GM23338 (cell line): ENCODE measurements around the gene SOX13. TPM values are rescaled to one million over a fixed set of nuclear protein-coding genes. Genes with fewer than 3 reads are reported as not detected.

Experiments used
- ATAC-seq: fragments of 200-7000 bp; cut with Tn5 transposase; 3 replicates; pipeline ENCODE4 v1.9.1; 2020
- DNase-seq: peaks from one replicate; pipeline ENCODE4 v3.0.0-alpha.2; 2015; ENCODE audit warnings: low spot score
- H2AFZ ChIP-seq: fragments of 200-600 bp; sonication (generic); 2 replicates; pipeline ENCODE4 v1.8.0; 2016; ENCODE audit warnings: antibody characterized with exemption, mild to moderate bottlenecking, moderate library complexity
- H3F3A ChIP-seq: fragments of 200-600 bp; sonication (generic); replicated peaks from 2 replicates; pipeline ENCODE4 v1.8.0; 2017; ENCODE audit warnings: antibody characterized with exemption, mixed run types, low read depth
- H3K27ac ChIP-seq: fragments of 200-600 bp; sonication (generic); 2 replicates; pipeline ENCODE4 v1.6.1; 2016; ENCODE audit warnings: low read depth
- H3K27me3 ChIP-seq: fragments of 200-600 bp; sonication (generic); 2 replicates; pipeline ENCODE4 v1.8.0; 2016; ENCODE audit warnings: mild to moderate bottlenecking, mixed run types, moderate library complexity; ENCODE audit not compliant: insufficient read depth
- H3K36me3 ChIP-seq: fragments of 200-600 bp; sonication (generic); 2 replicates; pipeline ENCODE4 v1.8.0; 2016; ENCODE audit warnings: mild to moderate bottlenecking; ENCODE audit not compliant: insufficient read depth
- H3K4me1 ChIP-seq: fragments of 200-600 bp; sonication (generic); 2 replicates; pipeline ENCODE4 v1.8.0; 2016; ENCODE audit warnings: mild to moderate bottlenecking, moderate library complexity; ENCODE audit not compliant: insufficient read depth
- H3K4me2 ChIP-seq: fragments of 200-600 bp; sonication (generic); 2 replicates; pipeline ENCODE4 v1.7.1; 2017; ENCODE audit warnings: mixed run types
- H3K4me3 ChIP-seq: fragments of 200-600 bp; sonication (generic); 2 replicates; pipeline ENCODE4 v1.6.1; 2016; ENCODE audit warnings: mixed run types
- H3K79me2 ChIP-seq: fragments of 200-600 bp; sonication (generic); replicated peaks from 2 replicates; pipeline ENCODE4 v1.8.0; 2017; ENCODE audit warnings: mild to moderate bottlenecking; ENCODE audit not compliant: insufficient read depth
- H3K9me2 ChIP-seq: fragments of 200-600 bp; sonication (generic); 2 replicates; pipeline ENCODE4 v1.8.0; 2017; ENCODE audit not compliant: insufficient read depth
- H4K20me1 ChIP-seq: fragments of 200-600 bp; sonication (generic); replicated peaks from 2 replicates; pipeline ENCODE4 v1.8.0; 2017; ENCODE audit warnings: mild to moderate bottlenecking; ENCODE audit not compliant: insufficient read depth
- H3K27ac Mint-ChIP-seq: 2 replicates; pipeline ENCODE4 v1.8.0; 2020; ENCODE audit warnings: inconsistent platforms, mild to moderate bottlenecking, moderate library complexity, mixed read lengths
- H3K27me3 Mint-ChIP-seq: 3 replicates; pipeline ENCODE4 v1.8.0; 2022; ENCODE audit warnings: low read depth, mild to moderate bottlenecking, moderate library complexity, mixed read lengths, inconsistent platforms; ENCODE audit not compliant: insufficient read depth, poor library complexity
- H3K36me3 Mint-ChIP-seq: 3 replicates; pipeline ENCODE4 v1.8.0; 2021; ENCODE audit warnings: low read depth, mild to moderate bottlenecking, inconsistent platforms, moderate library complexity, mixed read lengths
- H3K4me1 Mint-ChIP-seq: 3 replicates; pipeline ENCODE4 v1.8.0; 2020; ENCODE audit warnings: mild to moderate bottlenecking, inconsistent platforms, mixed read lengths
- H3K4me3 Mint-ChIP-seq: 3 replicates; pipeline ENCODE4 v1.8.0; 2021; ENCODE audit warnings: moderate library complexity, mild to moderate bottlenecking, inconsistent platforms, mixed read lengths
- H3K9me3 Mint-ChIP-seq: 3 replicates; pipeline ENCODE4 v1.8.0; 2020; ENCODE audit warnings: moderate library complexity, mild to moderate bottlenecking, inconsistent platforms, mixed read lengths
- CTCF ChIP-seq, 2 experiments: fragments of 200-600 bp in 1 of 2; sonication (generic) in 1 of 2; conservative IDR thresholded peaks; 2 replicates each; pipeline versions ENCODE4 v1.5.1 to v1.6.1; 2016 to 2017; ENCODE audit warnings: antibody characterized with exemption in 2 of 2, low read depth in 2 of 2, mild to moderate bottlenecking in 2 of 2, moderate library complexity in 1 of 2
- NANOG ChIP-seq: IDR thresholded peaks from 2 replicates; pipeline ENCODE4 v1.6.1; 2016; ENCODE audit warnings: antibody characterized with exemption, borderline replicate concordance
- POLR2AphosphoS5 ChIP-seq: IDR thresholded peaks from 2 replicates; pipeline ENCODE4 v1.6.1; 2016; ENCODE audit warnings: antibody characterized with exemption, low read depth
- STAT1 ChIP-seq: IDR thresholded peaks from one replicate; pipeline ENCODE4 v1.6.1; 2016; ENCODE audit warnings: antibody characterized with exemption; ENCODE audit not compliant: unreplicated experiment
- ZNF114 ChIP-seq: fragments of 250-450 bp; sonication (Bioruptor Pico); IDR thresholded peaks from 2 replicates; pipeline ENCODE4 v1.5.0; 2020; ENCODE audit warnings: mild to moderate bottlenecking, moderate library complexity
- ZNF331 ChIP-seq: fragments of 250-450 bp; sonication (Bioruptor Pico); IDR thresholded peaks from 2 replicates; pipeline ENCODE4 v1.5.0; 2020; ENCODE audit warnings: low read depth, mild to moderate bottlenecking, moderate library complexity
- polyA plus RNA-seq: library from polyadenylated mRNA; unstranded; fragments of >200 nt; fragmentation: Nextera tagmentation; extraction: Ambion mirVana; gene quantifications from 2 replicates; pipeline ENCODE4 v1.2.1, GENCODE V29; 2016
- total RNA-seq: library from RNA; depleted of rRNA; stranded (reverse); fragments of >200 nt; shearing (Covaris generic); gene quantifications from 2 replicates; pipeline ENCODE4 v1.2.3, GENCODE V29; 2014
- TF ChIP-seq, protein P1 (sequence below): fragments of 250-450 bp; sonication (Bioruptor Pico); IDR thresholded peaks from 2 replicates; pipeline ENCODE4 v1.5.0; 2020; ENCODE audit warnings: mild to moderate bottlenecking, moderate library complexity

SOX13 gene
- total and polyA plus RNA-seq, 2 experiments from 2014 or later = 28.6 to 123 TPM

GRCh38 chr1:204110894-204111633 lies 38.1 kb downstream of the SOX13 start (continued):
- TF ChIP-seq CTCF (conservative IDR thresholded peaks at IDR 0.05; ENCODE audit: low read depth in 2 of 2) (no peak), NANOG (no peak), STAT1 (no peak), POLR2AphosphoS5 (no peak), ZNF114 (no peak)

- Histone ChIP-seq H3K27me3 (no peaks in the 10 kb centered on the region), H3K4me1 (peaks cover 49% of the 10 kb centered on the region), H3K36me3 (peaks cover 17% of the 10 kb centered on the region), H3K79me2 (peaks cover 73% of the 10 kb centered on the region), H3K27ac (peak overlapping the region; percentile 78), H4K20me1 (peaks cover 28% of the 10 kb centered on the region), H3K9me2 (no peaks in the 10 kb centered on the region), H3K4me2 (no peak overlapping the region), H3F3A (no peaks in the 10 kb centered on the region), H2AFZ (no peak overlapping the region), H3K4me3 (no peak overlapping the region)
- Mint-ChIP-seq H3K36me3 (peaks cover 47% of the 10 kb centered on the region), H3K27ac (peak overlapping the region; percentile 68), H3K27me3 (peaks cover 15% of the 10 kb centered on the region), H3K4me3 (no peak overlapping the region), H3K4me1 (peaks cover 45% of the 10 kb centered on the region), H3K9me3 (no peaks in the 10 kb centered on the region)
- ATAC-seq (peak; percentile 6), DNase-seq (no peak)
- TF ChIP-seq CTCF (conservative IDR thresholded peaks at IDR 0.05; ENCODE audit: low read depth in 2 of 2) = peak; percentile 35 to 49
- TF ChIP-seq, protein P1, sequence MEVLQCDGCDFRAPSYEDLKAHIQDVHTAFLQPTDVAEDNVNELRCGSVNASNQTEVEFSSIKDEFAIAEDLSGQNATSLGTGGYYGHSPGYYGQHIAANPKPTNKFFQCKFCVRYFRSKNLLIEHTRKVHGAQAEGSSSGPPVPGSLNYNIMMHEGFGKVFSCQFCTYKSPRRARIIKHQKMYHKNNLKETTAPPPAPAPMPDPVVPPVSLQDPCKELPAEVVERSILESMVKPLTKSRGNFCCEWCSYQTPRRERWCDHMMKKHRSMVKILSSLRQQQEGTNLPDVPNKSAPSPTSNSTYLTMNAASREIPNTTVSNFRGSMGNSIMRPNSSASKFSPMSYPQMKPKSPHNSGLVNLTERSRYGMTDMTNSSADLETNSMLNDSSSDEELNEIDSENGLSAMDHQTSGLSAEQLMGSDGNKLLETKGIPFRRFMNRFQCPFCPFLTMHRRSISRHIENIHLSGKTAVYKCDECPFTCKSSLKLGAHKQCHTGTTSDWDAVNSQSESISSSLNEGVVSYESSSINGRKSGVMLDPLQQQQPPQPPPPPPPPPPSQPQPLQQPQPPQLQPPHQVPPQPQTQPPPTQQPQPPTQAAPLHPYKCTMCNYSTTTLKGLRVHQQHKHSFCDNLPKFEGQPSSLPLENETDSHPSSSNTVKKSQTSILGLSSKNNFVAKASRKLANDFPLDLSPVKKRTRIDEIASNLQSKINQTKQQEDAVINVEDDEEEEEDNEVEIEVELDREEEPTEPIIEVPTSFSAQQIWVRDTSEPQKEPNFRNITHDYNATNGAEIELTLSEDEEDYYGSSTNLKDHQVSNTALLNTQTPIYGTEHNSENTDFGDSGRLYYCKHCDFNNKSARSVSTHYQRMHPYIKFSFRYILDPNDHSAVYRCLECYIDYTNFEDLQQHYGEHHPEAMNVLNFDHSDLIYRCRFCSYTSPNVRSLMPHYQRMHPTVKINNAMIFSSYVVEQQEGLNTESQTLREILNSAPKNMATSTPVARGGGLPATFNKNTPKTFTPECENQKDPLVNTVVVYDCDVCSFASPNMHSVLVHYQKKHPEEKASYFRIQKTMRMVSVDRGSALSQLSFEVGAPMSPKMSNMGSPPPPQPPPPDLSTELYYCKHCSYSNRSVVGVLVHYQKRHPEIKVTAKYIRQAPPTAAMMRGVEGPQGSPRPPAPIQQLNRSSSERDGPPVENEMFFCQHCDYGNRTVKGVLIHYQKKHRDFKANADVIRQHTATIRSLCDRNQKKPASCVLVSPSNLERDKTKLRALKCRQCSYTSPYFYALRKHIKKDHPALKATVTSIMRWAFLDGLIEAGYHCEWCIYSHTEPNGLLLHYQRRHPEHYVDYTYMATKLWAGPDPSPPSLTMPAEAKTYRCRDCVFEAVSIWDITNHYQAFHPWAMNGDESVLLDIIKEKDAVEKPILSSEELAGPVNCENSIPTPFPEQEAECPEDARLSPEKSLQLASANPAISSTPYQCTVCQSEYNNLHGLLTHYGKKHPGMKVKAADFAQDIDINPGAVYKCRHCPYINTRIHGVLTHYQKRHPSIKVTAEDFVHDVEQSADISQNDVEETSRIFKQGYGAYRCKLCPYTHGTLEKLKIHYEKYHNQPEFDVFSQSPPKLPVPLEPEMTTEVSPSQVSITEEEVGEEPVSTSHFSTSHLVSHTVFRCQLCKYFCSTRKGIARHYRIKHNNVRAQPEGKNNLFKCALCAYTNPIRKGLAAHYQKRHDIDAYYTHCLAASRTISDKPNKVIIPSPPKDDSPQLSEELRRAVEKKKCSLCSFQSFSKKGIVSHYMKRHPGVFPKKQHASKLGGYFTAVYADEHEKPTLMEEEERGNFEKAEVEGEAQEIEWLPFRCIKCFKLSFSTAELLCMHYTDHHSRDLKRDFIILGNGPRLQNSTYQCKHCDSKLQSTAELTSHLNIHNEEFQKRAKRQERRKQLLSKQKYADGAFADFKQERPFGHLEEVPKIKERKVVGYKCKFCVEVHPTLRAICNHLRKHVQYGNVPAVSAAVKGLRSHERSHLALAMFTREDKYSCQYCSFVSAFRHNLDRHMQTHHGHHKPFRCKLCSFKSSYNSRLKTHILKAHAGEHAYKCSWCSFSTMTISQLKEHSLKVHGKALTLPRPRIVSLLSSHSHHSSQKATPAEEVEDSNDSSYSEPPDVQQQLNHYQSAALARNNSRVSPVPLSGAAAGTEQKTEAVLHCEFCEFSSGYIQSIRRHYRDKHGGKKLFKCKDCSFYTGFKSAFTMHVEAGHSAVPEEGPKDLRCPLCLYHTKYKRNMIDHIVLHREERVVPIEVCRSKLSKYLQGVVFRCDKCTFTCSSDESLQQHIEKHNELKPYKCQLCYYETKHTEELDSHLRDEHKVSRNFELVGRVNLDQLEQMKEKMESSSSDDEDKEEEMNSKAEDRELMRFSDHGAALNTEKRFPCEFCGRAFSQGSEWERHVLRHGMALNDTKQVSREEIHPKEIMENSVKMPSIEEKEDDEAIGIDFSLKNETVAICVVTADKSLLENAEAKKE = no peak
- TF ChIP-seq ZNF331 (CRISPR knock-in tag) = no peak
Observed at GRCh38 chr1:204112876-204113730, 40.2 kb downstream of the SOX13 start.
